GM12878 (cell line): ENCODE results near the gene CHRM2. TPM values are rescaled to one million over a fixed set of nuclear protein-coding genes. Genes with fewer than 3 reads are reported as not detected.

ENCODE experiments used
- ATAC-seq: fragments of 200-7000 bp; cut with Tn5 transposase; 3 replicates; pipeline ENCODE4 v1.9.1; 2020; ENCODE audit warnings: mild to moderate bottlenecking, moderate library complexity
- BruUV-seq: library from RNA; stranded (reverse); fragments of 400-500 nt; replicated peaks from 2 replicates; lab custom pipeline; 2021; lab: Mats Ljungman, UMichigan
- CTCF ChIA-PET: fragments of 300-600 bp; sonication (Branson Sonifier 250); formaldehyde crosslinking; extraction: SDS; loops from one replicate; lab custom pipeline; 2021; ENCODE audit warnings: inconsistent platforms; lab: Yijun Ruan, JAX
- POLR2A ChIA-PET: fragments of 350-600 bp; formaldehyde crosslinking; extraction: SDS; loops from one replicate; lab custom pipeline; 2021; ENCODE audit warnings: inconsistent platforms; lab: Charles Lee
- RAD21 ChIA-PET: fragments of 300-600 bp; sonication (Branson Sonifier 250); formaldehyde crosslinking; loops from one replicate; lab custom pipeline; 2023; ENCODE audit warnings: antibody characterized with exemption; ENCODE audit not compliant: unreplicated experiment; lab: Charles Lee
- SMC1A ChIA-PET: fragments of 300-600 bp; sonication (Branson Sonifier 250); formaldehyde crosslinking; loops from one replicate; lab custom pipeline; 2023; ENCODE audit not compliant: unreplicated experiment, uncharacterized antibody; lab: Charles Lee
- DNase-seq: peaks from one replicate; pipeline ENCODE4 v3.0.0-alpha.2; 2011; ENCODE audit warnings: low read depth, low spot score
- FAIRE-seq: peaks from 3 replicates; lab custom pipeline; 2011; peaks lifted over from hg19 to GRCh38; lab: Jason Lieb, UNC
- H2AFZ ChIP-seq: 2 replicates; pipeline ENCODE4 v1.6.0; 2011; ENCODE audit warnings: low read depth, low read length, control low read depth; ENCODE audit not compliant: control insufficient read depth
- H3K27ac ChIP-seq: 2 replicates; pipeline ENCODE4 v1.5.1; 2011; ENCODE audit warnings: control low read depth; ENCODE audit not compliant: control insufficient read depth, insufficient read depth
- H3K27me3 ChIP-seq, 2 experiments: replicated peaks in 1 of 2; 2 replicates each; pipeline versions ENCODE4 v1.6.0 to v1.6.1; 2011; ENCODE audit warnings: low read length in 1 of 2; ENCODE audit not compliant: control insufficient read depth in 2 of 2, insufficient read depth in 2 of 2
- H3K36me3 ChIP-seq, 2 experiments: 2 replicates each; pipeline ENCODE4 v1.5.1; 2011; ENCODE audit warnings: low read length in 1 of 2; ENCODE audit not compliant: control insufficient read depth in 2 of 2, insufficient read depth in 2 of 2
- H3K4me1 ChIP-seq: 2 replicates; pipeline ENCODE4 v1.6.1; 2011; ENCODE audit warnings: mild to moderate bottlenecking, low read length, moderate library complexity, mixed read lengths; ENCODE audit not compliant: control insufficient read depth, insufficient read depth
- H3K4me2 ChIP-seq: 2 replicates; pipeline ENCODE4 v1.6.0; 2011; ENCODE audit warnings: control low read depth; ENCODE audit not compliant: control insufficient read depth, insufficient read depth
- H3K4me3 ChIP-seq: fragments of 200-600 bp; sonication (generic); 2 replicates; pipeline ENCODE4 v1.5.1; 2016
- H3K79me2 ChIP-seq: 2 replicates; pipeline ENCODE4 v1.6.0; 2011; ENCODE audit warnings: low read length; ENCODE audit not compliant: control insufficient read depth, insufficient read depth
- H3K9ac ChIP-seq: 2 replicates; pipeline ENCODE4 v1.8.0; 2011; ENCODE audit warnings: low read length, control low read depth, mixed read lengths; ENCODE audit not compliant: control insufficient read depth, insufficient read depth
- H3K9me3 ChIP-seq: replicated peaks from 3 replicates; pipeline ENCODE4 v1.5.1; 2011; ENCODE audit warnings: mild to moderate bottlenecking, low read length; ENCODE audit not compliant: control insufficient read depth, insufficient read depth
- H4K20me1 ChIP-seq: 2 replicates; pipeline ENCODE4 v1.6.0; 2011; ENCODE audit not compliant: control insufficient read depth, insufficient read depth
- ASH2L ChIP-seq: fragments of 300-600, 200-600 bp; sonication (generic); IDR thresholded peaks from 2 replicates; pipeline ENCODE4 v1.6.1; 2017; ENCODE audit warnings: low read depth, mild to moderate bottlenecking, borderline replicate concordance
- BCLAF1 ChIP-seq: fragments of 450-650 bp; IDR thresholded peaks from 2 replicates; pipeline ENCODE4 v1.6.1; 2017; ENCODE audit warnings: antibody characterized with exemption, mild to moderate bottlenecking, moderate library complexity
- BMI1 ChIP-seq: fragments of 450-650 bp; IDR thresholded peaks from 2 replicates; pipeline ENCODE4 v1.6.1; 2016; ENCODE audit warnings: mild to moderate bottlenecking, moderate library complexity, borderline replicate concordance
- CHD1 ChIP-seq: IDR thresholded peaks from 2 replicates; pipeline ENCODE4 v1.6.1; 2012; ENCODE audit warnings: low read depth, low read length, improper control_type of control experiment
- CREB1 ChIP-seq: IDR thresholded peaks from 2 replicates; pipeline ENCODE4 v1.6.1; 2012; ENCODE audit warnings: low read depth, mild to moderate bottlenecking, inconsistent platforms
- ETV6 ChIP-seq, 2 experiments: fragments of 450-650 bp in 1 of 2; IDR thresholded peaks in 1 of 2; conservative IDR thresholded peaks in 1 of 2; 2 replicates each; pipeline ENCODE4 v1.6.1; 2014; ENCODE audit warnings: antibody characterized with exemption in 1 of 2, borderline replicate concordance in 1 of 2, low read depth in 1 of 2, mild to moderate bottlenecking in 1 of 2, moderate library complexity in 1 of 2
- EZH2 ChIP-seq: IDR thresholded peaks from 2 replicates; pipeline ENCODE4 v1.6.1; 2012; ENCODE audit warnings: low read depth, mild to moderate bottlenecking, control low read depth, inconsistent platforms, low read length, borderline replicate concordance; ENCODE audit not compliant: control insufficient read depth
- MTA2 ChIP-seq: fragments of 450-650 bp; IDR thresholded peaks from 2 replicates; pipeline ENCODE4 v1.6.1; 2016; ENCODE audit warnings: low read depth, mild to moderate bottlenecking, moderate library complexity
- PAX5 ChIP-seq: IDR thresholded peaks from 2 replicates; pipeline ENCODE4 v1.6.1; 2011; ENCODE audit warnings: low read depth, low read length, borderline replicate concordance
- POLR2A ChIP-seq: IDR thresholded peaks from 2 replicates; pipeline ENCODE4 v1.6.1; 2011; ENCODE audit warnings: low read depth, mild to moderate bottlenecking, low read length
- PRDM15 ChIP-seq: fragments of 450-650 bp; formaldehyde crosslinking; IDR thresholded peaks from 2 replicates; pipeline ENCODE4 v1.4.0; 2020; ENCODE audit warnings: mild to moderate bottlenecking, moderate library complexity
- ZBTB4 ChIP-seq: fragments of 450-650 bp; formaldehyde crosslinking; IDR thresholded peaks from 2 replicates; pipeline ENCODE4 v1.4.0; 2022; ENCODE audit warnings: mild to moderate bottlenecking, moderate library complexity
- ZNF217 ChIP-seq: fragments of 450-650 bp; IDR thresholded peaks from 2 replicates; pipeline ENCODE4 v1.6.1; 2017; ENCODE audit warnings: antibody characterized with exemption, mild to moderate bottlenecking
- WGBS: methylation state at CpG from one replicate; pipeline ENCODE4 v1.1.6; 2016; ENCODE audit warnings: low lambda C conversion rate; ENCODE audit not compliant: insufficient replicate concordance, insufficient coverage; ENCODE audit errors: missing lambda C conversion rate; 5-methylcytosine and 5-hydroxymethylcytosine counted together
- in situ Hi-C: fragments of 300-500 bp; cut with MboI; formaldehyde crosslinking; loops from 9 replicates; pipeline ENCODE4 v1.14.3; 2018; ENCODE audit warnings: mixed read lengths
- intact Hi-C: fragments of 100-400 bp; cut with micrococcal nuclease; formaldehyde crosslinking; loops from one replicate; pipeline ENCODE4 v1.14.2; 2022; ENCODE audit not compliant: unreplicated experiment
- polyA plus RNA-seq, 11 experiments: library from polyadenylated mRNA; depleted of rRNA in 4 of 11; unstranded in 6 of 11; stranded (reverse) in 5 of 11; fragments of >200 nt; fragmentation: Nextera tagmentation in 4 of 11; fragmentation: Illumina TruSeq in 1 of 11; extraction: Ambion mirVana in 4 of 11; extraction: Trizol in 1 of 11; gene quantifications; 1 replicate in 1 of 11; 2 replicates in 10 of 11; pipeline versions ENCODE4 v1.2.1 to v1.2.3, GENCODE V29; 2011 to 2016; ENCODE audit warnings: inconsistent platforms in 2 of 11, missing spikeins in 2 of 11, low read depth in 1 of 11
- total RNA-seq, 4 experiments: library from RNA; depleted of rRNA in 3 of 4; stranded (reverse); fragments of >200 nt in 3 of 4; fragmentation: Illumina TruSeq in 1 of 4; extraction: Trizol in 1 of 4; gene quantifications; 2 replicates each; pipeline versions ENCODE4 v1.2.1 to v1.2.3, GENCODE V29; 2013 to 2021
- TF ChIP-seq, protein P1 (sequence below): IDR thresholded peaks from 2 replicates; pipeline ENCODE4 v1.6.1; 2012; ENCODE audit warnings: low read length, inconsistent platforms

Gene CHRM2
- total and polyA plus RNA-seq, 10 of the 15 experiments (the other 5 are each of a cell fraction or from before 2014, with no cell fraction given), result 0.05 TPM; not detected in 9

DNA sequence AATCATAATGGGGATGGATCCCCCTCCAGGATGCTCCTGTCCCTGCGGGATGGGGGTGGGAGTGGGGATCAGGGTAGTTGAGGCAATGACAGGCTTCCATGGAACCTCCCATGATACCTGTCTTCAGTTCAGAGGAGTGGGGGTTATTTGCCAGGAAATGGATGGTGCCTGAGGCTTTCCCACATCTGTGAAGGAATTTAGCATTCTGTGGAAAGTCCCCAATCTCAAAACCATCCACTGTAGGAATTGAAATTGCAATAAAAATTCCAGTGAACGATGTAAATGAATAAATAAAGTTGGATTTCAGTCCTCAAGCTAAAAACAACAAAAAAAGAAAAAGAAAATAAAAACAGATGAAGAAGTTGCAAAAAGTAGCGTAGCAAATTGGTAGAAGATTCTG is 81.9 kb downstream of the CHRM2 start:
- CTCF ChIA-PET, result no interaction called here
- H4K20me1 ChIP-seq, result no peaks in the 10 kb centered on the region
- TF ChIP-seq, protein P1, sequence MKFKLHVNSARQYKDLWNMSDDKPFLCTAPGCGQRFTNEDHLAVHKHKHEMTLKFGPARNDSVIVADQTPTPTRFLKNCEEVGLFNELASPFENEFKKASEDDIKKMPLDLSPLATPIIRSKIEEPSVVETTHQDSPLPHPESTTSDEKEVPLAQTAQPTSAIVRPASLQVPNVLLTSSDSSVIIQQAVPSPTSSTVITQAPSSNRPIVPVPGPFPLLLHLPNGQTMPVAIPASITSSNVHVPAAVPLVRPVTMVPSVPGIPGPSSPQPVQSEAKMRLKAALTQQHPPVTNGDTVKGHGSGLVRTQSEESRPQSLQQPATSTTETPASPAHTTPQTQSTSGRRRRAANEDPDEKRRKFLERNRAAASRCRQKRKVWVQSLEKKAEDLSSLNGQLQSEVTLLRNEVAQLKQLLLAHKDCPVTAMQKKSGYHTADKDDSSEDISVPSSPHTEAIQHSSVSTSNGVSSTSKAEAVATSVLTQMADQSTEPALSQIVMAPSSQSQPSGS, result no peak
- TF ChIP-seq ZBTB4 (CRISPR knock-in tag) (no peak), POLR2A (no peak), PAX5 (no peak), PRDM15 (no peak), ASH2L (no peak), CHD1 (no peak), CREB1 (no peak), EZH2 (no peak), ETV6 (conservative IDR thresholded peaks at IDR 0.05 in 1 of 2, IDR thresholded peaks at IDR 0.05 in 1 of 2; ENCODE audit: borderline replicate concordance in 1 of 2, low read depth in 1 of 2) (no peak), MTA2 (no peak), BMI1 (no peak), BCLAF1 (no peak), ZNF217 (no peak)

More for the DNA sequence above, 81.9 kb downstream of the CHRM2 start:
- intact Hi-C loops (no loop called here), in situ Hi-C loops (no loop called here)
- no peak overlapping the region for H3K9ac ChIP-seq
- no peaks in the 10 kb centered on the region for H3K27me3 ChIP-seq
- H2AFZ ChIP-seq, result no peak overlapping the region
- 6% methylated on average over 3 of the region's 3 CpGs for WGBS
- H3K4me2 ChIP-seq, result no peak overlapping the region
- H3K36me3 ChIP-seq, result no peaks in the 10 kb centered on the region
- ChIA-PET SMC1A (no interaction called here), POLR2A (no interaction called here), RAD21 (no interaction called here)
- DNase-seq, result no peak
- no peaks in the 10 kb centered on the region for H3K4me1 ChIP-seq
- no peak for ATAC-seq
- no peak overlapping the region for H3K4me3 ChIP-seq
- H3K27ac ChIP-seq, result no peak overlapping the region
- H3K9me3 ChIP-seq, result no peaks in the 10 kb centered on the region
- no peak for FAIRE-seq
- H3K79me2 ChIP-seq, result no peaks in the 10 kb centered on the region
- no TSS peak for BruUV-seq
